Cardiac muscle cell (in vitro differentiated cells and primary cell): ENCODE measurements around the gene APOL5. TPM values are rescaled to one million over a fixed set of nuclear protein-coding genes. Genes with fewer than 3 reads are reported as not detected.

Source experiments
- DNase-seq, 2 donors: peaks; one replicate each; pipeline versions ENCODE4 v3.0.0 to v3.0.0-alpha.2; 2010 to 2017; ENCODE audit warnings: low read depth in 1 of 2, low spot score in 1 of 2
- H3K27ac ChIP-seq: fragments of 200-600 bp; sonication (generic); 2 replicates; pipeline ENCODE4 v1.5.1; 2016
- H3K27me3 ChIP-seq: fragments of 200-600 bp; sonication (generic); 2 replicates; pipeline ENCODE4 v1.6.0; 2016; ENCODE audit warnings: control low read depth
- H3K36me3 ChIP-seq: fragments of 200-600 bp; sonication (generic); 2 replicates; pipeline ENCODE4 v1.5.1; 2016; ENCODE audit warnings: control low read depth
- H3K4me1 ChIP-seq: fragments of 200-600 bp; sonication (generic); 2 replicates; pipeline ENCODE4 v1.8.1; 2017; ENCODE audit warnings: low read depth, mild to moderate bottlenecking, mixed run types
- H3K4me3 ChIP-seq: fragments of 200-600 bp; sonication (generic); 2 replicates; pipeline ENCODE4 v1.5.1; 2016; ENCODE audit warnings: mild to moderate bottlenecking
- H3K9me3 ChIP-seq: fragments of 200-600 bp; sonication (generic); 2 replicates; pipeline ENCODE4 v1.5.1; 2017; ENCODE audit warnings: low read depth, mild to moderate bottlenecking, control low read depth
- CTCF ChIP-seq: IDR thresholded peaks from 2 replicates; pipeline ENCODE4 v1.5.1; 2012; ENCODE audit warnings: low read depth, mild to moderate bottlenecking, low read length
- polyA plus RNA-seq: library from polyadenylated mRNA; unstranded; fragments of >200 nt; fragmentation: Nextera tagmentation; extraction: Ambion mirVana; gene quantifications from 2 replicates; pipeline ENCODE4 v1.2.1, GENCODE V29; 2016
- total RNA-seq: library from RNA; depleted of rRNA; stranded (reverse); fragments of >200 nt; gene quantifications from 2 replicates; pipeline ENCODE4 v1.2.3, GENCODE V29; 2016

Gene APOL5
- total and polyA plus RNA-seq, 2 experiments from 2014 or later, result not detected

- peak; percentile 20 for TF ChIP-seq CTCF
- H3K4me3 ChIP-seq, result no peak overlapping the region
- no peaks in the 10 kb centered on the region for H3K9me3 ChIP-seq
- H3K4me1 ChIP-seq, result peaks cover 28% of the 10 kb centered on the region
- DNase-seq, result peak; percentile 33 to 74
- no peaks in the 10 kb centered on the region for H3K27me3 ChIP-seq
- no peaks in the 10 kb centered on the region for H3K36me3 ChIP-seq
- H3K27ac ChIP-seq, result no peak overlapping the region
These were observed 9.8 kb downstream of the APOL5 start for GRCh38 chr22:35727436-35727835.

- H3K36me3 ChIP-seq, result no peaks in the 10 kb centered on the region
- H3K27ac ChIP-seq, result no peak overlapping the region
- no peak for TF ChIP-seq CTCF
- no peak for DNase-seq
- H3K4me3 ChIP-seq, result no peak overlapping the region
- peaks cover 28% of the 10 kb centered on the region for H3K4me1 ChIP-seq
- no peaks in the 10 kb centered on the region for H3K9me3 ChIP-seq
- H3K27me3 ChIP-seq, result no peaks in the 10 kb centered on the region
These were observed 11.1 kb downstream of the APOL5 start for GRCh38 chr22:35728639-35729308.

DNA sequence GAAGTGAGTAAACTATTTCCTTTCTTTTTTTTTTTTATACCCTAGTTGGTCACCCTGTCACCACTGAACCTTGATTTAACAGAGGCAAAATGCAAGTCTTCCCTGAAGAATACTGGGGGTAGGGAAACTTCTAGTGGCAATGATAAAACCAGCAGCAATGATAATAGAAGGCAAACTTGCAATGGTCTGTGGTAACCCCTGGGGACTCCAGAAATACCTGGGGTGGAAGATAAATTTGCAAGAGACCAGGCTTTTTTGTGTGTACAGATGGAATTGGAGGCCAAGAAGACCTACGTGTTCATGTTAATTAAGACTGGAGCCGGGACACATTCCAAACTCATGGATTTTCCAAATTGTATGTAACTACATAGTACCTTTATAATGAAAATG is 11.6 kb downstream of the APOL5 start:
- Histone ChIP-seq H3K9me3 (no peaks in the 10 kb centered on the region), H3K27me3 (no peaks in the 10 kb centered on the region), H3K27ac (no peak overlapping the region), H3K4me3 (no peak overlapping the region), H3K4me1 (peaks cover 28% of the 10 kb centered on the region), H3K36me3 (no peaks in the 10 kb centered on the region)
- no peak for TF ChIP-seq CTCF
- DNase-seq, result no peak

DNA sequence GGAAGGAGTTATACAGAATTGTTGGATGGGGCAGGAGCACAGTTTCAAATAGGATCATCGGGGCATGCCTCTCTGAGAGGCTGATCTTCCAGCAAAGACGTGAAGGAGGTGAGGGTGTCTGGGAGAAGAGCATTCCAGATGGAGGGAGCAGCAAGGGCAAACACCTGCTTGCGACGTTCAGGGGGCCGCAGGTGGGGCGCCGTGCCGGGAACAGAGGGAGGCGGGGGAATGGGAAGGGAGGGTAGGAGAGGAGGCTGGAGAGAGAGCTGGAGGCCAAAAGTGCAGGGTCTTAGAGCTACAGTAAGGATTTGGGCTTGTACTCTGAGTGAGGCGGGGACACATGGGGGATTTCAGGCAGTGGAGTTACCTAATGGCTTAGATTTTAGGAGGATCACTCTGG is 13.6 kb downstream of the APOL5 start:
- peaks cover 20% of the 10 kb centered on the region for H3K4me1 ChIP-seq
- no peaks in the 10 kb centered on the region for H3K27me3 ChIP-seq
- no peak for DNase-seq
- no peak overlapping the region for H3K27ac ChIP-seq
- no peak overlapping the region for H3K4me3 ChIP-seq
- no peak for TF ChIP-seq CTCF
- H3K9me3 ChIP-seq, result no peaks in the 10 kb centered on the region
- no peaks in the 10 kb centered on the region for H3K36me3 ChIP-seq

GRCh38 chr22:35732116-35732515 is 14.4 kb downstream of the APOL5 start:
- no peak for DNase-seq
- Histone ChIP-seq H3K27ac (no peak overlapping the region), H3K36me3 (no peaks in the 10 kb centered on the region), H3K27me3 (no peaks in the 10 kb centered on the region), H3K4me3 (no peak overlapping the region), H3K4me1 (peaks cover 16% of the 10 kb centered on the region), H3K9me3 (no peaks in the 10 kb centered on the region)
- no peak for TF ChIP-seq CTCF
